Caco-2 (cell line): ENCODE data around the gene LASP1NB.

Experiments
- BruUV-seq: library from RNA; stranded (reverse); fragments of 400-500 nt; replicated peaks from 2 replicates; lab custom pipeline; 2021; lab: Mats Ljungman, UMichigan
- CTCF ChIA-PET: fragments of 300-600 bp; sonication (Branson Sonifier 250); formaldehyde crosslinking; loops from one replicate; lab custom pipeline; 2022; ENCODE audit warnings: antibody characterized with exemption; lab: Charles Lee
- POLR2A ChIA-PET: fragments of 300-600 bp; sonication (Branson Sonifier 250); formaldehyde crosslinking; loops from one replicate; lab custom pipeline; 2022; ENCODE audit warnings: antibody characterized with exemption; lab: Charles Lee
- DNase-seq, 2 experiments: peaks; one replicate each; pipeline versions ENCODE4 v3.0.0 to v3.0.0-alpha.2; 2020 to 2022
- H3K27me3 ChIP-seq: replicated peaks from 2 replicates; pipeline ENCODE4 v1.6.0; 2011; ENCODE audit warnings: low read length; ENCODE audit not compliant: control insufficient read depth, insufficient read depth
- H3K36me3 ChIP-seq: 2 replicates; pipeline ENCODE4 v1.5.1; 2011; ENCODE audit warnings: low read length; ENCODE audit not compliant: control insufficient read depth, insufficient read depth
- H3K4me1 ChIP-seq: fragments of 250-450 bp; sonication (Bioruptor Pico); 2 replicates; pipeline ENCODE4 v1.5.1; 2020; ENCODE audit warnings: mild to moderate bottlenecking
- H3K4me3 ChIP-seq: 2 replicates; pipeline ENCODE4 v1.5.1; 2011; ENCODE audit warnings: low read depth, mild to moderate bottlenecking, control low read depth, low read length
- H3K9me3 ChIP-seq: fragments of 250-450 bp; sonication (Bioruptor Pico); 2 replicates; pipeline ENCODE4 v1.5.1; 2020; ENCODE audit warnings: mild to moderate bottlenecking, moderate library complexity
- H3K27ac Mint-ChIP-seq: one replicate; pipeline ENCODE4 v1.8.0; 2022; ENCODE audit warnings: mixed read lengths; ENCODE audit not compliant: unreplicated experiment
- H3K27me3 Mint-ChIP-seq: one replicate; pipeline ENCODE4 v1.8.0; 2022; ENCODE audit warnings: mixed read lengths; ENCODE audit not compliant: insufficient read depth, unreplicated experiment
- H3K36me3 Mint-ChIP-seq: one replicate; pipeline ENCODE4 v1.8.0; 2022; ENCODE audit warnings: mild to moderate bottlenecking, mixed read lengths; ENCODE audit not compliant: insufficient read depth, unreplicated experiment
- H3K4me1 Mint-ChIP-seq: one replicate; pipeline ENCODE4 v1.8.0; 2022; ENCODE audit warnings: low read depth, mixed read lengths; ENCODE audit not compliant: unreplicated experiment
- H3K4me3 Mint-ChIP-seq: one replicate; pipeline ENCODE4 v1.8.0; 2022; ENCODE audit warnings: mild to moderate bottlenecking, moderate library complexity, mixed read lengths; ENCODE audit not compliant: unreplicated experiment
- H3K9me3 Mint-ChIP-seq: one replicate; pipeline ENCODE4 v1.8.0; 2022; ENCODE audit warnings: mixed read lengths; ENCODE audit not compliant: unreplicated experiment
- CTCF ChIP-seq, 2 experiments: fragments of 200-600 bp in 1 of 2; IDR thresholded peaks; 1 replicate in 1 of 2; 2 replicates in 1 of 2; pipeline versions ENCODE4 v1.5.1 to v1.8.0; 2011 to 2022; ENCODE audit warnings: antibody characterized with exemption in 1 of 2, control low read depth in 1 of 2, inconsistent platforms in 1 of 2, low read depth in 1 of 2, low read length in 1 of 2, mild to moderate bottlenecking in 1 of 2, moderate library complexity in 1 of 2; ENCODE audit not compliant: insufficient read depth in 1 of 2, severe bottlenecking in 1 of 2, unreplicated experiment in 1 of 2
- intact Hi-C: fragments of 100-400 bp; cut with micrococcal nuclease; formaldehyde crosslinking; loops from one replicate; pipeline ENCODE4 v1.10.0; 2022; ENCODE audit not compliant: unreplicated experiment

LASP1NB gene

GRCh38 chr17:38896346-38896954 is 29.0 kb upstream of the LASP1NB start:
- no peak overlapping the region for H3K27ac Mint-ChIP-seq

GRCh38 chr17:38897176-38897575 is 28.2 kb upstream of the LASP1NB start:
- CTCF ChIA-PET, result no interaction called here
- Mint-ChIP-seq H3K36me3 (peaks cover 69% of the 10 kb centered on the region), H3K4me1 (peaks cover 18% of the 10 kb centered on the region), H3K9me3 (no peaks in the 10 kb centered on the region), H3K4me3 (no peak overlapping the region), H3K27ac (no peak overlapping the region), H3K27me3 (no peaks in the 10 kb centered on the region)
- POLR2A ChIA-PET, result no interaction called here
- no peaks in the 10 kb centered on the region for H3K9me3 ChIP-seq
- intact Hi-C loops, result no loop called here
- TF ChIP-seq CTCF (IDR thresholded peaks at IDR 0.05; ENCODE audit: insufficient read depth in 1 of 2, low read depth in 1 of 2, low read length in 1 of 2, severe bottlenecking in 1 of 2, unreplicated experiment in 1 of 2), result no peak
- no peak for DNase-seq
- no TSS peak for BruUV-seq
- no peak overlapping the region for H3K4me3 ChIP-seq
- no peaks in the 10 kb centered on the region for H3K27me3 ChIP-seq
- H3K4me1 ChIP-seq, result peaks cover 22% of the 10 kb centered on the region
- peaks cover 1% of the 10 kb centered on the region; the same call in 1 of the 2 replicates for H3K36me3 ChIP-seq

More at GRCh38 chr17:38896346-38896954, 29.0 kb upstream of the LASP1NB start:
- no peaks in the 10 kb centered on the region for H3K27me3 ChIP-seq
- H3K4me1 ChIP-seq, result peaks cover 22% of the 10 kb centered on the region
- Mint-ChIP-seq H3K4me3 (no peak overlapping the region), H3K36me3 (peaks cover 76% of the 10 kb centered on the region), H3K9me3 (no peaks in the 10 kb centered on the region), H3K27me3 (no peaks in the 10 kb centered on the region), H3K4me1 (peaks cover 18% of the 10 kb centered on the region)
- POLR2A ChIA-PET, result no interaction called here
- H3K4me3 ChIP-seq, result no peak overlapping the region
- intact Hi-C loops, result no loop called here
- peaks cover 1% of the 10 kb centered on the region; the same call in 1 of the 2 replicates for H3K36me3 ChIP-seq
- TF ChIP-seq CTCF (IDR thresholded peaks at IDR 0.05; ENCODE audit: insufficient read depth in 1 of 2, low read depth in 1 of 2, low read length in 1 of 2, severe bottlenecking in 1 of 2, unreplicated experiment in 1 of 2), result no peak
- CTCF ChIA-PET, result no interaction called here
- no TSS peak for BruUV-seq
- H3K9me3 ChIP-seq, result no peaks in the 10 kb centered on the region
- DNase-seq, result no peak

DNA sequence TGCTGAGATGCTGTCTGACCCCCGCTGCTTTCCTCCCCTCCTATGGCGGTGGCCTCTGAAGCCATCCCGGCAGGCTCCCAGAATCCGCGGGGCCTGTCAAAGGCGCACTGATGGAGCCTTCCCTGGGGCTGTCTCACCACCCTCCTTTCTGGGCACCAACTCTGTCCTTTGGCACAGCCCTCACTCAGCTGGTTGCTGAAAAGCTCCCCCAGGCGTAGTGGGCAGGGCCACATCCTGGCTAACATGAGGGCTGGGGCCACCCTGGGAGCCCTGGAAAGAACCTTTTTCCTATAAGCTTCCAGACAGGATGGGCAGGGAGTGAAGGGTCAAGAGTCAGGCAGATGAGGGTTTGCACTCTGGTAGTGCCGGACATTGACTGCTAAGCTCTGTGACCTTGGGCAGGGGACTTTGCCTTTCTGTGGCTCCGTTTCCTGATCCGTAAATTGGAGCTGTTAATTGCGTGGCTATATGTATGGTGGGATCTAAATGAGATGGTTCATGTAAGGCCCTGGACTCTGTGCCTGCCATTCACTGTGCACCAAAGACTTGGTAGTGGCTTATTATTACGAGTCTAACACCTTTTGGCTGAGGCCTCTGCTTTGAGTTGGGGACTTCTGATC is 27.6 kb upstream of the LASP1NB start:
- no peak overlapping the region for H3K27ac Mint-ChIP-seq
- intact Hi-C loops, result no loop called here
- H3K9me3 Mint-ChIP-seq, result no peaks in the 10 kb centered on the region
- Histone ChIP-seq H3K4me1 (peaks cover 22% of the 10 kb centered on the region), H3K4me3 (no peak overlapping the region), H3K9me3 (no peaks in the 10 kb centered on the region), H3K36me3 (peaks cover 1% of the 10 kb centered on the region; the same call in 1 of the 2 replicates), H3K27me3 (no peaks in the 10 kb centered on the region)
- peaks cover 64% of the 10 kb centered on the region for H3K36me3 Mint-ChIP-seq
- H3K27me3 Mint-ChIP-seq, result no peaks in the 10 kb centered on the region
- BruUV-seq, result no TSS peak
- no peak overlapping the region for H3K4me3 Mint-ChIP-seq
- TF ChIP-seq CTCF (IDR thresholded peaks at IDR 0.05; ENCODE audit: insufficient read depth in 1 of 2, low read depth in 1 of 2, low read length in 1 of 2, severe bottlenecking in 1 of 2, unreplicated experiment in 1 of 2), result no peak
- ChIA-PET POLR2A (no interaction called here), CTCF (no interaction called here)
- peaks cover 18% of the 10 kb centered on the region for H3K4me1 Mint-ChIP-seq
- no peak for DNase-seq
